Loucy (cell line): ENCODE data around the gene APOL6.
A peak's percentile ranks its signal among the peaks of the same experiment; 100 is the strongest.

Source experiments
- H2AFZ ChIP-seq: fragments of 200-600 bp; sonication (generic); 2 replicates; pipeline ENCODE4 v1.6.0; 2016; ENCODE audit warnings: antibody characterized with exemption, mild to moderate bottlenecking, low read length, moderate library complexity
- H3F3A ChIP-seq: fragments of 200-600 bp; 2 replicates; pipeline ENCODE4 v1.6.0; 2016; ENCODE audit warnings: antibody characterized with exemption, low read depth, mild to moderate bottlenecking
- H3K27me3 ChIP-seq: fragments of 200-600 bp; sonication (generic); 2 replicates; pipeline ENCODE4 v1.6.1; 2014; ENCODE audit warnings: low read length, mild to moderate bottlenecking; ENCODE audit not compliant: insufficient read depth, poor library complexity, severe bottlenecking
- H3K36me3 ChIP-seq: fragments of 200-600 bp; sonication (generic); 2 replicates; pipeline ENCODE4 v1.6.1; 2016; ENCODE audit warnings: low read length; ENCODE audit not compliant: insufficient read depth
- H3K4me1 ChIP-seq: fragments of 200-600 bp; sonication (generic); 2 replicates; pipeline ENCODE4 v1.5.1; 2014; ENCODE audit warnings: low read length, mild to moderate bottlenecking; ENCODE audit not compliant: insufficient read depth, poor library complexity, severe bottlenecking
- H3K4me2 ChIP-seq: fragments of 200-600 bp; sonication (generic); 2 replicates; pipeline ENCODE4 v1.6.0; 2014; ENCODE audit warnings: antibody characterized with exemption, low read length, low read depth, mild to moderate bottlenecking; ENCODE audit not compliant: poor library complexity, severe bottlenecking
- H3K4me3 ChIP-seq: fragments of 200-600 bp; sonication (generic); 2 replicates; pipeline ENCODE4 v1.5.1; 2014; ENCODE audit warnings: low read length, mild to moderate bottlenecking, mixed read lengths; ENCODE audit not compliant: poor library complexity, severe bottlenecking
- H3K79me2 ChIP-seq: fragments of 200-600 bp; sonication (generic); 2 replicates; pipeline ENCODE4 v1.6.1; 2014; ENCODE audit warnings: low read length; ENCODE audit not compliant: insufficient read depth
- H3K9ac ChIP-seq: fragments of 200-600 bp; sonication (generic); 2 replicates; pipeline ENCODE4 v1.6.0; 2014; ENCODE audit warnings: mild to moderate bottlenecking, low read depth, low read length, moderate library complexity; ENCODE audit not compliant: poor library complexity, severe bottlenecking
- H3K9me2 ChIP-seq: fragments of 200-600 bp; sonication (generic); replicated peaks from 2 replicates; pipeline ENCODE4 v1.6.1; 2016; ENCODE audit warnings: low read depth, low read length, mixed read lengths
- H3K9me3 ChIP-seq: fragments of 200-600 bp; sonication (generic); 2 replicates; pipeline ENCODE4 v1.6.1; 2014; ENCODE audit warnings: mild to moderate bottlenecking, antibody characterized with exemption, low read length, low read depth; ENCODE audit not compliant: insufficient read depth
- H4K20me1 ChIP-seq: fragments of 200-600 bp; sonication (generic); 2 replicates; pipeline ENCODE4 v1.6.0; 2014; ENCODE audit warnings: antibody characterized with exemption, low read length, mild to moderate bottlenecking; ENCODE audit not compliant: insufficient read depth, poor library complexity, severe bottlenecking
- CTCF ChIP-seq: fragments of 200-600 bp; sonication (generic); conservative IDR thresholded peaks from 2 replicates; pipeline ENCODE4 v1.5.1; 2014; ENCODE audit warnings: mild to moderate bottlenecking, antibody characterized with exemption, low read length
- EZH2phosphoT487 ChIP-seq: fragments of 200-600 bp; IDR thresholded peaks from 2 replicates; pipeline ENCODE4 v1.6.1; 2018; ENCODE audit warnings: antibody characterized with exemption, mild to moderate bottlenecking, moderate library complexity, borderline replicate concordance

Gene APOL6

GRCh38 chr22:35625763-35626432, 22.3 kb upstream of the APOL6 start:
- H3K27me3 ChIP-seq: no peaks in the 10 kb centered on the region

GRCh38 chr22:35627267-35628041, 20.8 kb upstream of the APOL6 start:
- Histone ChIP-seq H3K27me3 (no peaks in the 10 kb centered on the region), H3K4me3 (peak overlapping the region; percentile 87), H3K9me3 (no peaks in the 10 kb centered on the region), H3K4me2 (peak overlapping the region; percentile 97), H3K4me1 (peaks cover 27% of the 10 kb centered on the region), H2AFZ (peak overlapping the region; percentile 95), H3K9me2 (no peaks in the 10 kb centered on the region), H3K79me2 (no peaks in the 10 kb centered on the region), H3K36me3 (no peaks in the 10 kb centered on the region), H4K20me1 (no peaks in the 10 kb centered on the region), H3F3A (peaks cover 11% of the 10 kb centered on the region), H3K9ac (peak overlapping the region; percentile 75)
- TF ChIP-seq CTCF: peak; percentile 81
- TF ChIP-seq EZH2phosphoT487: no peak

More at GRCh38 chr22:35625763-35626432, 22.3 kb upstream of the APOL6 start:
- Histone ChIP-seq H4K20me1 (no peaks in the 10 kb centered on the region), H3K36me3 (no peaks in the 10 kb centered on the region), H3K79me2 (no peaks in the 10 kb centered on the region), H3K4me2 (no peak overlapping the region), H3K4me1 (peaks cover 31% of the 10 kb centered on the region), H3K9ac (no peak overlapping the region), H2AFZ (no peak overlapping the region), H3F3A (peaks cover 6% of the 10 kb centered on the region), H3K9me2 (no peaks in the 10 kb centered on the region), H3K4me3 (no peak overlapping the region), H3K9me3 (no peaks in the 10 kb centered on the region)
- TF ChIP-seq EZH2phosphoT487 (no peak), CTCF (no peak)

GRCh38 chr22:35628732-35629131, 19.5 kb upstream of the APOL6 start:
- Histone ChIP-seq H3K36me3 (no peaks in the 10 kb centered on the region), H3K4me1 (peaks cover 23% of the 10 kb centered on the region), H3K4me3 (no peak overlapping the region), H4K20me1 (no peaks in the 10 kb centered on the region), H3K79me2 (no peaks in the 10 kb centered on the region), H3K4me2 (no peak overlapping the region), H3F3A (peaks cover 11% of the 10 kb centered on the region), H3K9me3 (no peaks in the 10 kb centered on the region), H3K27me3 (no peaks in the 10 kb centered on the region), H3K9ac (no peak overlapping the region), H2AFZ (no peak overlapping the region), H3K9me2 (no peaks in the 10 kb centered on the region)
- no peak for TF ChIP-seq CTCF
- no peak for TF ChIP-seq EZH2phosphoT487
